H9 (cell line): ENCODE data around the gene CALN1. TPM values are rescaled to one million over a fixed set of nuclear protein-coding genes. Genes with fewer than 3 reads are reported as not detected.

Experiments
- DNase-seq: peaks from one replicate; pipeline ENCODE4 v3.0.0-alpha.2; 2017
- H2AFZ ChIP-seq: one replicate; pipeline ENCODE4 v1.6.1; 2013; ENCODE audit warnings: mild to moderate bottlenecking, low read length, control low read depth, moderate library complexity
- H2AK5ac ChIP-seq: 2 replicates; pipeline ENCODE4 v1.6.1; 2013; ENCODE audit warnings: low read length, control low read depth, mixed read lengths; ENCODE audit not compliant: insufficient read length
- H2BK120ac ChIP-seq: one replicate; pipeline ENCODE4 v1.6.1; 2013; ENCODE audit warnings: low read depth, mild to moderate bottlenecking, low read length, control low read depth, inconsistent platforms; ENCODE audit not compliant: poor library complexity, severe bottlenecking
- H2BK12ac ChIP-seq: 2 replicates; pipeline ENCODE4 v1.6.1; 2013; ENCODE audit warnings: low read length, control low read depth, mixed read lengths, low read depth; ENCODE audit not compliant: insufficient read length
- H2BK15ac ChIP-seq: 2 replicates; pipeline ENCODE4 v1.6.1; 2013; ENCODE audit warnings: low read depth, low read length, control low read depth
- H2BK20ac ChIP-seq: one replicate; pipeline ENCODE4 v1.6.1; 2013; ENCODE audit warnings: low read depth, mild to moderate bottlenecking, low read length, control low read depth, inconsistent platforms; ENCODE audit not compliant: poor library complexity, severe bottlenecking
- H2BK5ac ChIP-seq: 2 replicates; pipeline ENCODE4 v1.6.1; 2013; ENCODE audit warnings: low read length, control low read depth, mixed read lengths; ENCODE audit not compliant: insufficient read length
- H3K14ac ChIP-seq: 2 replicates; pipeline ENCODE4 v1.6.1; 2013; ENCODE audit warnings: low read length, control low read depth; ENCODE audit not compliant: insufficient read depth
- H3K18ac ChIP-seq: 2 replicates; pipeline ENCODE4 v1.6.1; 2013; ENCODE audit warnings: low read depth, mild to moderate bottlenecking, mixed read lengths, low read length, control low read depth; ENCODE audit not compliant: insufficient read length
- H3K23ac ChIP-seq: 2 replicates; pipeline ENCODE4 v1.6.1; 2013; ENCODE audit warnings: low read length, control low read depth, mixed read lengths, low read depth; ENCODE audit not compliant: insufficient read length
- H3K23me2 ChIP-seq: 2 replicates; pipeline ENCODE4 v1.6.1; 2013; ENCODE audit warnings: low read depth, mild to moderate bottlenecking, mixed read lengths, low read length, control low read depth; ENCODE audit not compliant: insufficient read length, poor library complexity, severe bottlenecking
- H3K27ac ChIP-seq: 2 replicates; pipeline ENCODE4 v1.5.1; 2013; ENCODE audit warnings: low read length, control low read depth, mixed read lengths, low read depth; ENCODE audit not compliant: insufficient read length
- H3K27me3 ChIP-seq: 2 replicates; pipeline ENCODE4 v1.6.1; 2013; ENCODE audit warnings: low read length, control low read depth, inconsistent platforms; ENCODE audit not compliant: insufficient read depth
- H3K4ac ChIP-seq: 2 replicates; pipeline ENCODE4 v1.6.1; 2013; ENCODE audit warnings: low read depth, mild to moderate bottlenecking, control low read depth, inconsistent platforms, low read length, moderate library complexity
- H3K4me1 ChIP-seq: 2 replicates; pipeline ENCODE4 v1.6.1; 2013; ENCODE audit warnings: low read length, control low read depth, inconsistent platforms; ENCODE audit not compliant: insufficient read depth
- H3K4me2 ChIP-seq: 2 replicates; pipeline ENCODE4 v1.6.1; 2013; ENCODE audit warnings: low read length, control low read depth, mixed read lengths; ENCODE audit not compliant: insufficient read length, insufficient read depth
- H3K56ac ChIP-seq: 2 replicates; pipeline ENCODE4 v1.6.1; 2013; ENCODE audit warnings: low read depth, mild to moderate bottlenecking, mixed read lengths, low read length, control low read depth; ENCODE audit not compliant: insufficient read length
- H3K79me1 ChIP-seq: 2 replicates; pipeline ENCODE4 v1.6.1; 2013; ENCODE audit warnings: low read depth, mild to moderate bottlenecking, moderate library complexity, low read length, control low read depth, inconsistent platforms; ENCODE audit not compliant: insufficient read depth, poor library complexity, severe bottlenecking
- H3K79me2 ChIP-seq: 2 replicates; pipeline ENCODE4 v1.6.1; 2013; ENCODE audit warnings: low read length, control low read depth, inconsistent platforms; ENCODE audit not compliant: insufficient read depth
- H3K9ac ChIP-seq: 2 replicates; pipeline ENCODE4 v1.6.1; 2013; ENCODE audit warnings: low read length, control low read depth, mixed read lengths; ENCODE audit not compliant: insufficient read length; ENCODE audit errors: extremely low read depth
- H3K9me3 ChIP-seq: one replicate; pipeline ENCODE4 v1.6.1; 2013; ENCODE audit warnings: low read depth, low read length, inconsistent platforms; ENCODE audit not compliant: control insufficient read depth
- H3T11ph ChIP-seq: one replicate; pipeline ENCODE4 v1.6.1; 2013; ENCODE audit warnings: mild to moderate bottlenecking, low read length, control low read depth, inconsistent platforms
- H4K20me1 ChIP-seq: one replicate; pipeline ENCODE4 v1.6.1; 2013; ENCODE audit not compliant: control insufficient read depth, insufficient read length, insufficient read depth
- H4K5ac ChIP-seq: 2 replicates; pipeline ENCODE4 v1.6.1; 2013; ENCODE audit warnings: low read depth, mild to moderate bottlenecking, mixed read lengths, low read length, control low read depth; ENCODE audit not compliant: insufficient read length
- H4K8ac ChIP-seq: replicated peaks from 2 replicates; pipeline ENCODE4 v1.6.1; 2013; ENCODE audit warnings: low read length, control low read depth, mixed read lengths, low read depth; ENCODE audit not compliant: insufficient read length
- H4K91ac ChIP-seq: 2 replicates; pipeline ENCODE4 v1.6.1; 2013; ENCODE audit warnings: low read depth, mild to moderate bottlenecking, moderate library complexity, mixed read lengths, low read length, control low read depth; ENCODE audit not compliant: insufficient read length
- H3K27ac Mint-ChIP-seq, 3 experiments: 2 replicates in 2 of 3; 3 replicates in 1 of 3; pipeline ENCODE4 v1.8.0; 2020 to 2021; ENCODE audit warnings: mixed read lengths in 3 of 3, mild to moderate bottlenecking in 1 of 3, moderate library complexity in 1 of 3
- H3K27me3 Mint-ChIP-seq: 2 replicates; pipeline ENCODE4 v1.8.0; 2021; ENCODE audit warnings: low read depth, mild to moderate bottlenecking, moderate library complexity, mixed read lengths
- H3K36me3 Mint-ChIP-seq, 3 experiments: 2 replicates in 2 of 3; 3 replicates in 1 of 3; pipeline ENCODE4 v1.8.0; 2020 to 2021; ENCODE audit warnings: low read depth in 3 of 3, mixed read lengths in 3 of 3; ENCODE audit not compliant: insufficient read depth in 1 of 3
- H3K4me1 Mint-ChIP-seq, 2 experiments: 2 replicates each; pipeline ENCODE4 v1.8.0; 2020; ENCODE audit warnings: mixed read lengths in 2 of 2
- H3K4me3 Mint-ChIP-seq, 2 experiments: 2 replicates in 1 of 2; 3 replicates in 1 of 2; pipeline ENCODE4 v1.8.0; 2020 to 2021; ENCODE audit warnings: mild to moderate bottlenecking in 2 of 2, mixed read lengths in 2 of 2, moderate library complexity in 1 of 2
- H3K9me3 Mint-ChIP-seq, 2 experiments: 2 replicates in 1 of 2; 3 replicates in 1 of 2; pipeline ENCODE4 v1.8.0; 2020; ENCODE audit warnings: mild to moderate bottlenecking in 2 of 2, mixed read lengths in 2 of 2, moderate library complexity in 1 of 2
- CTCF ChIP-seq: fragments of 200-600 bp; sonication (generic); conservative IDR thresholded peaks from 3 replicates; pipeline ENCODE4 v1.8.0; 2021; ENCODE audit warnings: antibody characterized with exemption, mild to moderate bottlenecking
- WGBS: extraction: QIAGEN DNeasy Blood & Tissue Kit; methylation state at CpG from one replicate; pipeline ENCODE4 v1.1.7; 2013; ENCODE audit warnings: missing lambda C conversion rate, low lambda C conversion rate, mixed read lengths; ENCODE audit not compliant: insufficient read length; ENCODE audit errors: extremely low coverage; 5-methylcytosine and 5-hydroxymethylcytosine counted together
- total RNA-seq: library from RNA; stranded (reverse); gene quantifications from 2 replicates; pipeline ENCODE4 v1.2.1, GENCODE V29; 2021

Gene CALN1
- total RNA-seq, 1 experiment from 2014 or later = 2.8 TPM

- Histone ChIP-seq H2AFZ (no peak overlapping the region), H2BK20ac (no peak overlapping the region), H3T11ph (no peak overlapping the region), H3K23me2 (no peaks in the 10 kb centered on the region), H2AK5ac (no peak overlapping the region), H3K14ac (no peak overlapping the region), H3K79me2 (no peaks in the 10 kb centered on the region), H3K4me1 (0 out of 2 replicates have a peak, but pooled peaks cover 2% of the 10 kb centered on the region), H2BK120ac (no peak overlapping the region), H3K56ac (no peak overlapping the region), H4K8ac (no peak overlapping the region), H3K4ac (no peak overlapping the region), H3K9me3 (peaks cover 16% of the 10 kb centered on the region), H4K20me1 (no peaks in the 10 kb centered on the region), H4K91ac (no peak overlapping the region), H2BK12ac (no peak overlapping the region), H4K5ac (no peak overlapping the region), H3K9ac (no peak overlapping the region), H2BK15ac (no peak overlapping the region), H2BK5ac (no peak overlapping the region), H3K27ac (no peak overlapping the region), H3K23ac (no peak overlapping the region), H3K18ac (no peak overlapping the region), H3K27me3 (no peaks in the 10 kb centered on the region), H3K4me2 (no peak overlapping the region), H3K79me1 (no peaks in the 10 kb centered on the region)
- Mint-ChIP-seq H3K4me3 (no peak overlapping the region), H3K27ac (no peak overlapping the region; a peak in 1 of 7 replicates), H3K27me3 (peaks cover 28% of the 10 kb centered on the region), H3K36me3 (peaks cover 22 to 27% (median 26%) of the 10 kb centered on the region in 3 experiments), H3K9me3 (peaks cover 26 to 31% of the 10 kb centered on the region in 2 experiments), H3K4me1 (peaks cover 13 to 14% of the 10 kb centered on the region in 2 experiments)
- no peak for TF ChIP-seq CTCF
- DNase-seq = no peak
- WGBS = no CpG with 5 or more reads among the region's 15 CpGs
Observed at GRCh38 chr7:71787513-71787912, 624.6 kb downstream of the CALN1 start.
